Smooth muscle cell (in vitro differentiated cells): ENCODE data around the gene RPRD1B. TPM values are rescaled to one million over a fixed set of nuclear protein-coding genes. Genes with fewer than 3 reads are reported as not detected.

Experiments
- DNase-seq: peaks from one replicate; lab custom pipeline; 2025; ENCODE audit not compliant: unreplicated experiment; lab: John Stamatoyannopoulos, UW
- H2AFZ ChIP-seq: fragments of 200-600 bp; sonication (generic); 2 replicates; pipeline ENCODE4 v1.6.0; 2016; ENCODE audit warnings: antibody characterized with exemption, low read depth, mild to moderate bottlenecking
- H3F3A ChIP-seq: fragments of 200-600 bp; sonication (generic); 2 replicates; pipeline ENCODE4 v1.6.0; 2017; ENCODE audit warnings: antibody characterized with exemption, low read depth
- H3K27ac ChIP-seq: fragments of 200-600 bp; sonication (generic); 2 replicates; pipeline ENCODE4 v1.5.1; 2016; ENCODE audit warnings: low read depth, mild to moderate bottlenecking
- H3K27me3 ChIP-seq: fragments of 200-600 bp; sonication (generic); 2 replicates; pipeline ENCODE4 v1.6.1; 2016; ENCODE audit warnings: low read depth, mild to moderate bottlenecking
- H3K36me3 ChIP-seq: fragments of 200-600 bp; sonication (generic); 2 replicates; pipeline ENCODE4 v1.5.1; 2016; ENCODE audit warnings: low read depth
- H3K4me1 ChIP-seq: fragments of 200-600 bp; sonication (generic); 2 replicates; pipeline ENCODE4 v1.5.1; 2016; ENCODE audit warnings: low read depth
- H3K4me2 ChIP-seq: fragments of 200-600 bp; sonication (generic); 2 replicates; pipeline ENCODE4 v1.6.0; 2016; ENCODE audit warnings: mild to moderate bottlenecking
- H3K4me3 ChIP-seq: fragments of 200-600 bp; sonication (generic); 2 replicates; pipeline ENCODE4 v1.5.1; 2016; ENCODE audit warnings: mild to moderate bottlenecking
- H3K79me2 ChIP-seq: fragments of 200-600 bp; sonication (generic); 2 replicates; pipeline ENCODE4 v1.6.0; 2016; ENCODE audit warnings: low read depth, mild to moderate bottlenecking
- H3K9ac ChIP-seq: fragments of 200-600 bp; sonication (generic); 2 replicates; pipeline ENCODE4 v1.6.0; 2016; ENCODE audit warnings: low read depth
- H3K9me3 ChIP-seq: fragments of 200-600 bp; sonication (generic); replicated peaks from 2 replicates; pipeline ENCODE4 v1.5.1; 2016; ENCODE audit warnings: low read depth
- H4K20me1 ChIP-seq: fragments of 200-600 bp; sonication (generic); 2 replicates; pipeline ENCODE4 v1.6.0; 2016; ENCODE audit warnings: low read depth
- CTCF ChIP-seq: fragments of 200-600 bp; sonication (generic); IDR thresholded peaks from 2 replicates; pipeline ENCODE4 v1.5.1; 2017; ENCODE audit warnings: borderline replicate concordance, mild to moderate bottlenecking, antibody characterized with exemption; ENCODE audit not compliant: insufficient read depth, poor library complexity, severe bottlenecking
- WGBS: methylation state at CpG from one replicate; pipeline ENCODE4 v1.1.7; 2016; ENCODE audit warnings: low lambda C conversion rate; 5-methylcytosine and 5-hydroxymethylcytosine counted together
- polyA plus RNA-seq: library from polyadenylated mRNA; unstranded; fragments of >200 nt; fragmentation: Nextera tagmentation; extraction: Ambion mirVana; gene quantifications from 2 replicates; pipeline ENCODE4 v1.2.1, GENCODE V29; 2016
- total RNA-seq: library from RNA; depleted of rRNA; stranded (reverse); fragments of >200 nt; gene quantifications from 2 replicates; pipeline ENCODE4 v1.2.3, GENCODE V29; 2014

The RPRD1B gene
- total and polyA plus RNA-seq, 2 experiments from 2014 or later: 13.5 to 59.1 TPM

GRCh38 chr20:38011696-38012095 is 21.9 kb upstream of the RPRD1B start:
- 98% methylated on average over 5 of the region's 5 CpGs for WGBS
- Histone ChIP-seq H4K20me1 (peaks cover 59% of the 10 kb centered on the region), H3K27me3 (no peaks in the 10 kb centered on the region), H3K4me2 (no peak overlapping the region), H3K79me2 (peaks cover 16% of the 10 kb centered on the region), H2AFZ (no peak overlapping the region), H3K36me3 (no peaks in the 10 kb centered on the region), H3K4me3 (no peak overlapping the region), H3K27ac (no peak overlapping the region), H3K9me3 (no peaks in the 10 kb centered on the region), H3K4me1 (no peaks in the 10 kb centered on the region), H3K9ac (no peak overlapping the region), H3F3A (peaks cover 4% of the 10 kb centered on the region)
- no peak for TF ChIP-seq CTCF
- no peak for DNase-seq

GRCh38 chr20:38012332-38012731 is 21.2 kb upstream of the RPRD1B start:
- peaks cover 3% of the 10 kb centered on the region for H3K36me3 ChIP-seq
- H3K4me3 ChIP-seq: no peak overlapping the region
- TF ChIP-seq CTCF: no peak
- no peak overlapping the region for H3K4me2 ChIP-seq
- peaks cover 20% of the 10 kb centered on the region for H3K79me2 ChIP-seq
- 98% methylated on average over 8 of the region's 8 CpGs for WGBS
- DNase-seq: no peak
- no peaks in the 10 kb centered on the region for H3K27me3 ChIP-seq
- peaks cover 4% of the 10 kb centered on the region for H3K9me3 ChIP-seq
- no peak overlapping the region for H3K27ac ChIP-seq
- peaks cover 4% of the 10 kb centered on the region for H3F3A ChIP-seq
- H4K20me1 ChIP-seq: peaks cover 57% of the 10 kb centered on the region
- H3K4me1 ChIP-seq: no peaks in the 10 kb centered on the region
- no peak overlapping the region for H2AFZ ChIP-seq
- H3K9ac ChIP-seq: no peak overlapping the region

GRCh38 chr20:38013887-38014286 is 19.7 kb upstream of the RPRD1B start:
- H3K9me3 ChIP-seq: peaks cover 16% of the 10 kb centered on the region
- no peak overlapping the region for H2AFZ ChIP-seq
- no peak overlapping the region for H3K27ac ChIP-seq
- no peak for DNase-seq
- no peak for TF ChIP-seq CTCF
- peaks cover 44% of the 10 kb centered on the region for H4K20me1 ChIP-seq
- no peaks in the 10 kb centered on the region for H3K27me3 ChIP-seq
- 73% methylated on average over 2 of the region's 2 CpGs for WGBS
- H3K4me1 ChIP-seq: no peaks in the 10 kb centered on the region
- H3F3A ChIP-seq: peaks cover 4% of the 10 kb centered on the region
- peaks cover 31% of the 10 kb centered on the region for H3K79me2 ChIP-seq
- peaks cover 18% of the 10 kb centered on the region for H3K36me3 ChIP-seq
- H3K4me3 ChIP-seq: no peak overlapping the region
- no peak overlapping the region for H3K9ac ChIP-seq
- H3K4me2 ChIP-seq: no peak overlapping the region

- TF ChIP-seq CTCF: no peak
- Histone ChIP-seq H3K9ac (no peak overlapping the region), H3K36me3 (peaks cover 23% of the 10 kb centered on the region), H3K4me1 (no peaks in the 10 kb centered on the region), H3K9me3 (peaks cover 16% of the 10 kb centered on the region), H3K27ac (no peak overlapping the region), H4K20me1 (peaks cover 22% of the 10 kb centered on the region), H3K4me2 (no peak overlapping the region), H3K79me2 (peaks cover 68% of the 10 kb centered on the region), H3K27me3 (no peaks in the 10 kb centered on the region), H2AFZ (no peak overlapping the region), H3F3A (peaks cover 10% of the 10 kb centered on the region), H3K4me3 (no peak overlapping the region)
- no peak for DNase-seq
- 100% methylated on average over 1 of the region's 1 CpG for WGBS
Observed at GRCh38 chr20:38017959-38018358, 15.6 kb upstream of the RPRD1B start.
